ENCODE data around the gene RASSF6. TPM values are rescaled to one million over a fixed set of nuclear protein-coding genes. Genes with fewer than 3 reads are reported as not detected.

The RASSF6 gene
- total RNA-seq, 2 experiments from 2014 or later: 48.3 to 62.2 TPM

DNA sequence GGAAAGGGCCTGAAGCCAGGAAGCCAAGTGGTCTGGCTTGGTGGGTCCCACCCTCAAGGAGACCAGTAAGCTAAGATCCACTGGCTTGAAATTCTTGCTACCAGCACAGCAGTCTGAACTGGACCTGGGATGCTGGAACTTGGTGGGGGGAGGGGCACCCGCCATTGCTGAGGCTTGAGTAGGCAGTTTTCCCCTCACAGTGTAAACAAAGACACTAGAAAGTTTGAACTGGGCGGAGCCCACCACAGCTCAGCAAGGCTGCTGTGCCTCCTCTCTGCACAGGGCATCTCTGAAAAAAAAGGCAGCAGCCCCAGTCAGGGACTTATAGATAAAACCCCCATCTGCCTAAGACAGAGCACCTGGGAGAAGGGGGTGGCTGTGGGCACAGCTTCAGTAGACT, 75.6 kb downstream of the RASSF6 start:
- Histone ChIP-seq H2AFZ (ENCODE audit: low read length) (no peak overlapping the region), H3K27ac (ENCODE audit: low read depth, low read length, poor library complexity, severe bottlenecking) (no peak overlapping the region), H3K9me3 (ENCODE audit: low read length) (no peaks in the 10 kb centered on the region), H3K4me3 (ENCODE audit: low read depth, low read length, poor library complexity, severe bottlenecking) (no peak overlapping the region), H3K4me2 (ENCODE audit: low read length) (no peak overlapping the region), H3K9me2 (ENCODE audit: insufficient read depth, low read length) (no peaks in the 10 kb centered on the region), H3K79me2 (ENCODE audit: insufficient read depth, low read depth, low read length) (no peaks in the 10 kb centered on the region), H3K36me3 (ENCODE audit: insufficient read depth, low read length) (no peaks in the 10 kb centered on the region), H3K4me1 (ENCODE audit: insufficient read depth, low read length, poor library complexity, severe bottlenecking) (no peaks in the 10 kb centered on the region), H4K20me1 (ENCODE audit: insufficient read depth, low read length) (no peaks in the 10 kb centered on the region)
- TF ChIP-seq EZH2phosphoT487 (IDR thresholded peaks at IDR 0.05; ENCODE audit: borderline replicate concordance, low read depth, low read length): no peak
- TF ChIP-seq, protein P1, sequence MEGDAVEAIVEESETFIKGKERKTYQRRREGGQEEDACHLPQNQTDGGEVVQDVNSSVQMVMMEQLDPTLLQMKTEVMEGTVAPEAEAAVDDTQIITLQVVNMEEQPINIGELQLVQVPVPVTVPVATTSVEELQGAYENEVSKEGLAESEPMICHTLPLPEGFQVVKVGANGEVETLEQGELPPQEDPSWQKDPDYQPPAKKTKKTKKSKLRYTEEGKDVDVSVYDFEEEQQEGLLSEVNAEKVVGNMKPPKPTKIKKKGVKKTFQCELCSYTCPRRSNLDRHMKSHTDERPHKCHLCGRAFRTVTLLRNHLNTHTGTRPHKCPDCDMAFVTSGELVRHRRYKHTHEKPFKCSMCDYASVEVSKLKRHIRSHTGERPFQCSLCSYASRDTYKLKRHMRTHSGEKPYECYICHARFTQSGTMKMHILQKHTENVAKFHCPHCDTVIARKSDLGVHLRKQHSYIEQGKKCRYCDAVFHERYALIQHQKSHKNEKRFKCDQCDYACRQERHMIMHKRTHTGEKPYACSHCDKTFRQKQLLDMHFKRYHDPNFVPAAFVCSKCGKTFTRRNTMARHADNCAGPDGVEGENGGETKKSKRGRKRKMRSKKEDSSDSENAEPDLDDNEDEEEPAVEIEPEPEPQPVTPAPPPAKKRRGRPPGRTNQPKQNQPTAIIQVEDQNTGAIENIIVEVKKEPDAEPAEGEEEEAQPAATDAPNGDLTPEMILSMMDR (conservative IDR thresholded peaks at IDR 0.05; ENCODE audit: low read length): no peak
- intact Hi-C loops (cut with micrococcal nuclease; ENCODE audit: unreplicated experiment): no loop called here
- ChIA-PET CTCF (ENCODE audit: unreplicated experiment) (no interaction called here), POLR2A (interaction anchor here (1.2 kb wide), 1 partner anchor 15 kb away, joined by 3 read pairs; no protein-coding TSS in a partner anchor)
- BruUV-seq (replicated peaks): no TSS peak
- no peak for DNase-seq (ENCODE audit: low spot score)

GRCh38 chr4:73541251-73541650, 79.0 kb downstream of the RASSF6 start:
- TF ChIP-seq EZH2phosphoT487 (IDR thresholded peaks at IDR 0.05; ENCODE audit: borderline replicate concordance, low read depth, low read length): no peak
- TF ChIP-seq, protein P1 (conservative IDR thresholded peaks at IDR 0.05; ENCODE audit: low read length): no peak
- CTCF ChIA-PET (ENCODE audit: unreplicated experiment): no interaction called here
- DNase-seq (ENCODE audit: low spot score): no peak
- no peak overlapping the region for H3K4me2 ChIP-seq (ENCODE audit: low read length)
- no peaks in the 10 kb centered on the region for H3K4me1 ChIP-seq (ENCODE audit: insufficient read depth, low read length, poor library complexity, severe bottlenecking)
- no peaks in the 10 kb centered on the region for H3K79me2 ChIP-seq (ENCODE audit: insufficient read depth, low read depth, low read length)
- no peaks in the 10 kb centered on the region for H4K20me1 ChIP-seq (ENCODE audit: insufficient read depth, low read length)
- H3K9me2 ChIP-seq (ENCODE audit: insufficient read depth, low read length): no peaks in the 10 kb centered on the region
- no peak overlapping the region for H3K4me3 ChIP-seq (ENCODE audit: low read depth, low read length, poor library complexity, severe bottlenecking)
- BruUV-seq (replicated peaks): no TSS peak
- intact Hi-C loops (cut with micrococcal nuclease; ENCODE audit: unreplicated experiment): no loop called here
- POLR2A ChIA-PET: no interaction called here
- H2AFZ ChIP-seq (ENCODE audit: low read length): no peak overlapping the region
- H3K9me3 ChIP-seq (ENCODE audit: low read length): no peaks in the 10 kb centered on the region
- H3K27ac ChIP-seq (ENCODE audit: low read depth, low read length, poor library complexity, severe bottlenecking): no peak overlapping the region
- no peaks in the 10 kb centered on the region for H3K36me3 ChIP-seq (ENCODE audit: insufficient read depth, low read length)

GRCh38 chr4:73540826-73541225, 79.4 kb downstream of the RASSF6 start:
- CTCF ChIA-PET (ENCODE audit: unreplicated experiment): no interaction called here
- no peak for TF ChIP-seq EZH2phosphoT487 (IDR thresholded peaks at IDR 0.05; ENCODE audit: borderline replicate concordance, low read depth, low read length)
- TF ChIP-seq, protein P1 (conservative IDR thresholded peaks at IDR 0.05; ENCODE audit: low read length): no peak
- no TSS peak for BruUV-seq (replicated peaks)

More at GRCh38 chr4:73540826-73541225, 79.4 kb downstream of the RASSF6 start:
- DNase-seq (ENCODE audit: low spot score): no peak
- no peak overlapping the region for H3K4me2 ChIP-seq (ENCODE audit: low read length)
- POLR2A ChIA-PET: no interaction called here
- H3K9me3 ChIP-seq (ENCODE audit: low read length): no peaks in the 10 kb centered on the region
- no peak overlapping the region for H3K27ac ChIP-seq (ENCODE audit: low read depth, low read length, poor library complexity, severe bottlenecking)
- H3K9me2 ChIP-seq (ENCODE audit: insufficient read depth, low read length): no peaks in the 10 kb centered on the region
- H4K20me1 ChIP-seq (ENCODE audit: insufficient read depth, low read length): no peaks in the 10 kb centered on the region
- H2AFZ ChIP-seq (ENCODE audit: low read length): no peak overlapping the region
- no peaks in the 10 kb centered on the region for H3K36me3 ChIP-seq (ENCODE audit: insufficient read depth, low read length)
- no peaks in the 10 kb centered on the region for H3K79me2 ChIP-seq (ENCODE audit: insufficient read depth, low read depth, low read length)
- intact Hi-C loops (cut with micrococcal nuclease; ENCODE audit: unreplicated experiment): no loop called here
- H3K4me3 ChIP-seq (ENCODE audit: low read depth, low read length, poor library complexity, severe bottlenecking): no peak overlapping the region
- H3K4me1 ChIP-seq (ENCODE audit: insufficient read depth, low read length, poor library complexity, severe bottlenecking): no peaks in the 10 kb centered on the region
